ENCODE measurements around the gene CNTNAP4. TPM values are rescaled to one million over a fixed set of nuclear protein-coding genes. Genes with fewer than 3 reads are reported as not detected.

Gene CNTNAP4
- total RNA-seq, 2 donors from 2014 or later, result not detected

DNA sequence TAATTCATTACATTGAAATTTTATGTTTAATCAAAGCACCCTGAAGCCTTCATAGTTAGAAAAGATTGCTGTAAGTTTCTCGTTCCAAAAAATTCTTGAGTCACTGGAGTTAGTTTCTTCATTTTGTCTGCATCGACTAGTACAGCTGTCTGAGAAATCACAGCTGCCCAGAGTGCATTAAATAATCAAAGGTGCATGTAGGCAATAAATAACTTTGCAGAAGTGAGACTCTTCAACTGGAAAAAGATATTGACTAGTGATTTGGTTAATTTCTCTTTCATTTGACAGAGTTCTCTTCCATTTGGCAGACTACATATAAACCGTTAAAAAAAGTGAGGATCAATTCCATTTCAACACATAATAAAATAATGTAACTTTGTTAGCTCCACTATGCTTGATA, 234.0 kb downstream of the CNTNAP4 start:
- no peaks in the 10 kb centered on the region for H3K36me3 ChIP-seq (replicated peaks in 1 of 2; ENCODE audit: insufficient read depth in 1 of 2, low read depth in 2 of 2)
- no peak overlapping the region for H3K27ac ChIP-seq
- no peaks in the 10 kb centered on the region for H3K4me1 ChIP-seq
- DNase-seq (no peak), ATAC-seq (no peak)
- no peak overlapping the region for H3K4me3 ChIP-seq
- 32 to 42% methylated on average over 3 of the region's 3 CpGs for WGBS, 2 donors
- H3K27me3 ChIP-seq, result no peaks in the 10 kb centered on the region
- intact Hi-C loops (cut with DNase I), result no loop called here
- TF ChIP-seq, protein P1, sequence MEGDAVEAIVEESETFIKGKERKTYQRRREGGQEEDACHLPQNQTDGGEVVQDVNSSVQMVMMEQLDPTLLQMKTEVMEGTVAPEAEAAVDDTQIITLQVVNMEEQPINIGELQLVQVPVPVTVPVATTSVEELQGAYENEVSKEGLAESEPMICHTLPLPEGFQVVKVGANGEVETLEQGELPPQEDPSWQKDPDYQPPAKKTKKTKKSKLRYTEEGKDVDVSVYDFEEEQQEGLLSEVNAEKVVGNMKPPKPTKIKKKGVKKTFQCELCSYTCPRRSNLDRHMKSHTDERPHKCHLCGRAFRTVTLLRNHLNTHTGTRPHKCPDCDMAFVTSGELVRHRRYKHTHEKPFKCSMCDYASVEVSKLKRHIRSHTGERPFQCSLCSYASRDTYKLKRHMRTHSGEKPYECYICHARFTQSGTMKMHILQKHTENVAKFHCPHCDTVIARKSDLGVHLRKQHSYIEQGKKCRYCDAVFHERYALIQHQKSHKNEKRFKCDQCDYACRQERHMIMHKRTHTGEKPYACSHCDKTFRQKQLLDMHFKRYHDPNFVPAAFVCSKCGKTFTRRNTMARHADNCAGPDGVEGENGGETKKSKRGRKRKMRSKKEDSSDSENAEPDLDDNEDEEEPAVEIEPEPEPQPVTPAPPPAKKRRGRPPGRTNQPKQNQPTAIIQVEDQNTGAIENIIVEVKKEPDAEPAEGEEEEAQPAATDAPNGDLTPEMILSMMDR (IDR thresholded peaks at IDR 0.05), result no peak
- TF ChIP-seq POLR2A (IDR thresholded peaks at IDR 0.05), result no peak
- H3K9me3 ChIP-seq, result no peaks in the 10 kb centered on the region

DNA sequence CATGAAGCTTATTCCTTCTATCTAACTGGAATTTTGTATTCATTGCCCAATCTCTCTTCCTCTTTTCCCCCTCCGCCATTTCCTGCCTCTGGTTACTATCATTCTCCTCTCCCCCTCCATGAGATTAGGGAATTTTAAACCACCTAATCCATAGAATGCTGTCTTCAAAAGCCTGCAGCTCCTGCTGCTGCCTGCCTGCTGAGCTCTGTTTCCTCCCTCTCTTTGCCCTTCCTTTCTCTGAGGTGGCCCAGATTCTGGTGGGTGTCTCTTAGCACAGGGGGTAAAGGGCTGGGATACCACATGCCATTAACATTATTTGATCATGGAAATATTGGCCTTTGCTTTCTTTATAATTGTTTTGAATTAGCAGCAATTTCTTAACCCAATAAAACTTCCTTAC, 241.6 kb downstream of the CNTNAP4 start:
- Histone ChIP-seq H3K36me3 (replicated peaks in 1 of 2; ENCODE audit: insufficient read depth in 1 of 2, low read depth in 2 of 2) (no peaks in the 10 kb centered on the region), H3K27ac (no peak overlapping the region), H3K9me3 (no peaks in the 10 kb centered on the region), H3K27me3 (no peaks in the 10 kb centered on the region), H3K4me1 (no peaks in the 10 kb centered on the region), H3K4me3 (no peak overlapping the region)
- TF ChIP-seq, protein P1 (IDR thresholded peaks at IDR 0.05), result no peak
- no peak for TF ChIP-seq POLR2A (IDR thresholded peaks at IDR 0.05)
- DNase-seq, result no peak
- intact Hi-C loops (cut with DNase I), result no loop called here
- no peak for ATAC-seq
- 60 to 71% methylated on average over 1 of the region's 1 CpG for WGBS, 2 donors

DNA sequence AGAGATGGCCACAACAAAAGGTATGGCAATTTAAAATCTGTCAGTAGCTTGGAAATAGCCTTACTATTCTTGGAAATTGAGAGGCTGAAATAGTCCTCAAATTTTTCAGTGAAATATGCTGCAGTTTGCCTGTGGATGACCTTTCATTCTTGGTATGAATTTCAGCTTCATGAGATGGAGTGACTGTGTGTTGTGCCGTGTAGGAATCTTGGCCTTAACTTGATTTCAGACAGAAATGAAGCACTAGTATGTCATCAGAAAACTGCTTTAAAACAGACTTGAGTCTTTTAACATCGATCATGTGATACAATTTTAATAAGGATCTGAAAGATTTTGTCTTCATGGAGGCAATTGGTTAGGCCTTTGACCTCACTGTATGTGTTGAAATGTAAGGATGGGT, 247.2 kb downstream of the CNTNAP4 start:
- Histone ChIP-seq H3K4me3 (no peak overlapping the region), H3K27ac (no peak overlapping the region), H3K9me3 (no peaks in the 10 kb centered on the region), H3K27me3 (no peaks in the 10 kb centered on the region), H3K36me3 (replicated peaks in 1 of 2; ENCODE audit: insufficient read depth in 1 of 2, low read depth in 2 of 2) (no peaks in the 10 kb centered on the region), H3K4me1 (no peaks in the 10 kb centered on the region)
- intact Hi-C loops (cut with DNase I), result no loop called here
- TF ChIP-seq, protein P1 (IDR thresholded peaks at IDR 0.05), result no peak
- no peak for TF ChIP-seq POLR2A (IDR thresholded peaks at IDR 0.05)
- ATAC-seq, result no peak
- 76 to 98% methylated on average over 2 of the region's 2 CpGs for WGBS, 2 donors
- DNase-seq, result no peak

DNA sequence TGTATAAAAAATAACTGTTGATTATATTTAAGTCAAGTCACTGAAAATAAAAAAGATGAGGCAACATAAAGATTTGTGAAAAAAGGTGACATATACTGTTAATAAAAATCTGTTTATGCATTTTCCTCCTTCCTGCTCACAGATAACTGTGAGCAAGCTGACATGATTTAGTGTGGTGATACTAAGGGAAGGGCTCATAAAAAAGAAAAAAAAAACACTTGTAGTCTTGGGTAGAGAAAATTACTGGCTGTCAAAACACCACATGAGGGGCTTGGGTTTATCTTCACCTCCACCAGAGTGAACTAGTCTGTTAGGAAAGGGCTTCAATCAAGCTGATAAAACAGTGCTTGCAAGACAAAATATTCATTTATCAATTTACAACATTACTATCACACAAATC, 247.6 kb downstream of the CNTNAP4 start:
- no peaks in the 10 kb centered on the region for H3K27me3 ChIP-seq
- no peak overlapping the region for H3K27ac ChIP-seq
- H3K36me3 ChIP-seq (replicated peaks in 1 of 2; ENCODE audit: insufficient read depth in 1 of 2, low read depth in 2 of 2), result no peaks in the 10 kb centered on the region
- no peaks in the 10 kb centered on the region for H3K9me3 ChIP-seq
- DNase-seq (no peak), ATAC-seq (no peak)
- H3K4me3 ChIP-seq, result no peak overlapping the region
- intact Hi-C loops (cut with DNase I), result no loop called here
- TF ChIP-seq, protein P1 (IDR thresholded peaks at IDR 0.05), result no peak
- TF ChIP-seq POLR2A (IDR thresholded peaks at IDR 0.05), result no peak
- H3K4me1 ChIP-seq, result no peaks in the 10 kb centered on the region

DNA sequence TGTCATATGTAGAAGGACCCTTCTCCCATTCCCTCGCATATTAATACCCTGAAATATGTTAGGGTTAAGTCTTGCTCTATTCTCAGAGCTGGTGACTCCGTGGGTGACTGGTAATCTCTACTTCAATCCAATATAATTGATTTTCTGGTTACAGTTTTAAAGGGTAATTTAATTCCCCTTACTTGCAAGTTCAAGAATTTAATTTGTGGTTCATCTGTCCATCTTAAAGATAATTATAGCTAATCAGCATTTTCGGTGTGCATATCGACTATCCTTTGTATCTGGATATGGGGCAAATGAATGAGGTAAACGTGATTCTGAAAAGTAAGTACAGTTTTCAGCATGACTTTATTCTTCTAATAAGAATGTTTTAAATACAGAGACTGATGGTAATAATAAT, 250.0 kb downstream of the CNTNAP4 start:
- Histone ChIP-seq H3K4me3 (no peak overlapping the region), H3K9me3 (no peaks in the 10 kb centered on the region), H3K27ac (no peak overlapping the region), H3K4me1 (no peaks in the 10 kb centered on the region), H3K27me3 (no peaks in the 10 kb centered on the region), H3K36me3 (replicated peaks in 1 of 2; ENCODE audit: insufficient read depth in 1 of 2, low read depth in 2 of 2) (no peaks in the 10 kb centered on the region)
- WGBS, 2 donors, result 58 to 59% methylated on average over 5 of the region's 5 CpGs
- TF ChIP-seq, protein P1 (IDR thresholded peaks at IDR 0.05), result no peak
- TF ChIP-seq POLR2A (IDR thresholded peaks at IDR 0.05), result no peak
- ATAC-seq (no peak), DNase-seq (no peak)
- intact Hi-C loops (cut with DNase I), result no loop called here

Measured in body of pancreas (tissue), 4 donors.